HG02759 (cell line): ENCODE measurements around the gene SCN2A.
"Not testable (repeated sequence)": the region's sequence is repeated elsewhere in the genome, so short reads cannot be mapped to it uniquely, and the experiment has no call there.

Source experiments
- ATAC-seq: cut with Tn5 transposase; IDR thresholded peaks from one replicate; pipeline ENCODE4 v1.9.1; 2021; ENCODE audit warnings: mild to moderate bottlenecking, moderate library complexity; ENCODE audit not compliant: unreplicated experiment

The SCN2A gene

DNA sequence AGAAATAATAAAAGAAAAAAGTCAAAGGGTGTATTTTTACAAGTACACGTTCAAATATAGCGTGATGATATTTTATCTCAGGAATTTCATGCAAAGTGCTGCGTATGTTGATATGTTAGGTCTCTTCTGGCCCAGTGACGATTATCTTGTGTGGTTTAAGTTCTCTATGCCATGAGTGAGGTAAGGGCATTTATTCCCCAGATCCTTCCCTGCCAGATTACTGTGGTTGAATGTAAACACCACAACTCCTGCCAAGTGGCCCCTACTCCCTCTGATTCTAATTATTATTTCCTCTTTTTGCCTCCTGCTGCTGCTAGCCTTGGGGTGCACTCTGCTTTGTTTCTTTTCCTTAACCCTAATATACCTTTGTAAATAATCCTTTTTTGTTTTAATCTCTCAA, 12.2 kb downstream of the SCN2A start:
- ATAC-seq, result no peak

DNA sequence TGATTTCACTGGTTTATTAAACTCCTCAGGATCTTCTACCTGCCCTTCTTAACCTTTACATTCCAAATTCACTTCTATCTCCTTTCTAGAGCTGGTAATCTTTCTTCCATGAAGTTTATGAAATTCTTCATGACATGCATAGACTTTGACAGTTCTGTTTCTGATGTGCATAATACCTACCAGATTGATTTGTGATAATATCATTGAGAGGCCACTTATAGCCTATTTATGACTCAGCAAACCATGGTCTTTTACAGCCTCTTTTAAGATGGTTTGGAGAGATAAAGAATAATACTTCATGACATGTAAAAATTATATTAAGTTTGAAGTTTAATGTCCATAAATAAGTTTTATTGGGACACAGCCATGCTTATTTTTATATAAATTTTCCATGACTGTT, 14.0 kb downstream of the SCN2A start:
- ATAC-seq, result no peak

DNA sequence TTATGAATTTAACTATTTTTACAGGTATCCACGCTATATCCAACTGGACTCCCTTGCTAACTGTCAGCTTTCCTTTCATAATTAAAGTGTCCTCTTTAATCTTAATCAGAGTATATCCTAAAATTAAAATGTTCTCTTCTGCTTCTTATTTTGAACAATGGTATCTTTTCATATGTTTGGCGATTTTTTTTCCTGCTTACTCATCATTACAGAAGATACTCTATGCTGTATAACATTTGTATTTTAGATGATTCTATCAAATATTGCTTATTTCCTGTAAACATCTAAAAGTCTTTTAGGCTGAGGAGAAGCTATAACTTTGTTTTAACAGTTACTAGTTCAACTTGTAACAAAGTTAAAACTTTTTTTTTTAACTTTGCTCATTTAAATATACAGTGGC, 17.4 kb downstream of the SCN2A start:
- ATAC-seq, result no peak

DNA sequence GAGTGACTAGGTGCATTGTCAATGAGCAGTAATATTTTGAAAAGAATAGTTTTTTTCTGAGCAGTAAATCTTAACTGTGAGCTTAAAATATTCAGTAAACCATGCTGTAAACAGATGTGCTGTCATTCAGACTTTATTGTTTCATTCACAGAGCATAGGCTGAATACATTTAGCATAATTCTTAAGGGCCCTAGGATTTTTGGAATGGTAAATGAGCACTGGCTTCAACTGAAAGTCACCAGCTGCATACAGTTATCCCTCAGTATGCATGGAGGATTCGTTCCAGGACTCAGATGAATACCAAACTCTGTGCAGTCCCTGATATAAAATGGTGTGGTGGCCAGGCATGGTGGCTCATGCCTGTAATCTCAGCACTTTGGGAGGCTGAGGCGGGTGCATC, 21.1 kb downstream of the SCN2A start:
- not testable (repeated sequence) for ATAC-seq

DNA sequence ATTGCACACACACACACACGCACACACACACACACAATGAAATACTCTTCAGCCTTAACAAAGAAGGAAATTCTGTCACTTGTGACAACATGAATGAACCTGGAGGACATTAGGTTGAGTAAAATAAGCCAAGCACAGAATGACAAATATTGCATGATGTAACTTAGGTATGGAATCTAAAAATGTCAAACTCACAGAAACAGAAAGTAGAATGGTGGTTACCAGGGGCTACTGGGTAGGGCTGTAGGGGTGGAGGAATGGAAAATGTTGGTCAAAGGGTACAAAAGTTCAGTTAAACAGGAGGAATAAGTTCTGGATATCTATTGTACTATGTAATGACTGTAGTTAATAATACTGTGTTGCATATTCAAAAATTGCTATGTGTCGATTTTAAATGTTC, 29.5 kb downstream of the SCN2A start:
- ATAC-seq, result peak; percentile 66

DNA sequence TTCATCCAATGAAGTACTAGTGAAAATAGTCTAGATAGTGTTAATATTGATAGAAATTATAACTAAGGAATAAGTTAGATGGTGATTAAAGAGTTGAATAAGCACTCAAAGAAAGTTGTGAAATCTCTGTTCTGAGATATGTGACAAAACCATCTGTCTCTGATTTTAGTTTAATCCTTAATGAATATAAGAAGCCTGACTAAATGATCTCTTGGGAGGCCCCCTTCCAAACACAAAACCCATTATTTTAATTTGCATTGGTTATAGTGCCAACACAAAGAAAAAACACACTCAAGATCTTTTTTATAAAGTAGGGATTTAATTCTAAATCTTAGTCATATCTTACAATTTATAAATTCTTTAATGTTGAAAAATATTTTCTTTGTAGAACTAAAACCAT, 34.0 kb downstream of the SCN2A start:
- no peak for ATAC-seq

DNA sequence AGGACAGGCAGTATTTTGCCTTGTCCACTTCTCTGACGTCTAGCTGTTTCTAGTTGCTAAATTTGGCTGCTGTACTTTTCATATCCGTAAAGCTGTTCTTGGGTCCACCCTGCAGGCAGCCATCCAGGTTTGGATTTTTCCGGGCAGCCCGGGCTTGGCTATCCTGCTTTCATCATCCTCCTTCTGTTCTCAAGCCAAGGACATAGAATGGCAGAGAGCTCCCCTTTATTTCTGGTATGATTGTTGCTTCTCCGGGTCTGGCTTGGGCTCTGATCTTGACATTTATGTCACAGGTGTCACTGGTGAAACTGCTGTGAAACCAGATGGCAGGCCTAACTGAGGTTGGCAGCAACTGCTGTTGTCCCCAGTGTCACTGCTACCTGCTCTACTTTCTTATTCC, 35.5 kb downstream of the SCN2A start:
- ATAC-seq, result no peak

DNA sequence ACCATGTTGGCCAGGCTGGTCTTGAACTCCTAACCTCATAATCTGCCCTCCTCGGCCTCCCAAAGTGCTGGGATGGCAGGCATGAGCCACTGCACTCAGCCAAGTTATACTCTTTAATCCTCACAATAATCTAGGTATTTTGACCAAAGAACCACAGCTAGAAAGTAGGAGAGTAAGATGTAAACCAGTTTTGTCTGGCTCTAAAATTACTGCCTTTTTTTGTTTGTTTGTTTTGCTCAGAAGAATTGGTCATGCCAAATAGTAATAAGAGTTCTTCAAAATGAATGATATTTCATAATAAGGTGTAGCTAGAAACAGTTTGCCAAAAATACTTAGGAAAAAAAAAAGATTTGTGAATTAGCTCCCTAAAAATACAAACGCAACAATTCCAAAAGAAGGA, 36.7 kb downstream of the SCN2A start:
- no peak for ATAC-seq

DNA sequence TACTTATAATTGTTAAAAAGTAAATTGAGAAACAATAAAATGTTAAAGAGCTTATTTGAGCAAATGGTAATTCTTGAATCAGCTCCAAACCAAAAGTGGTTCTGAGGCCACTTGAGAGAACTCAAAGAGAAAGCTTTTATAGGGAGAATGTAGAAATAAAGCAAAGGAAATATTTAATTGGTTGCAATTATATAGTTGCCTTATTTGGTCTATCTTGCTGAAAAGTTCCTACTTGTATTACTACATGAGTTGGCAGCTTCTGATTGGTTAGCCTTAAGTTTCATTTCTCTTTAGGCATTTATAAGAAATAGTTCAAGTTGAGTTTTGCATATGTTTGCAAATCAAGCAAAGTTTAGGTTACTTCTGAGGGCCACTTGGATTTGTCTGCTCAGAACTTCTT, 38.1 kb downstream of the SCN2A start:
- ATAC-seq, result no peak

DNA sequence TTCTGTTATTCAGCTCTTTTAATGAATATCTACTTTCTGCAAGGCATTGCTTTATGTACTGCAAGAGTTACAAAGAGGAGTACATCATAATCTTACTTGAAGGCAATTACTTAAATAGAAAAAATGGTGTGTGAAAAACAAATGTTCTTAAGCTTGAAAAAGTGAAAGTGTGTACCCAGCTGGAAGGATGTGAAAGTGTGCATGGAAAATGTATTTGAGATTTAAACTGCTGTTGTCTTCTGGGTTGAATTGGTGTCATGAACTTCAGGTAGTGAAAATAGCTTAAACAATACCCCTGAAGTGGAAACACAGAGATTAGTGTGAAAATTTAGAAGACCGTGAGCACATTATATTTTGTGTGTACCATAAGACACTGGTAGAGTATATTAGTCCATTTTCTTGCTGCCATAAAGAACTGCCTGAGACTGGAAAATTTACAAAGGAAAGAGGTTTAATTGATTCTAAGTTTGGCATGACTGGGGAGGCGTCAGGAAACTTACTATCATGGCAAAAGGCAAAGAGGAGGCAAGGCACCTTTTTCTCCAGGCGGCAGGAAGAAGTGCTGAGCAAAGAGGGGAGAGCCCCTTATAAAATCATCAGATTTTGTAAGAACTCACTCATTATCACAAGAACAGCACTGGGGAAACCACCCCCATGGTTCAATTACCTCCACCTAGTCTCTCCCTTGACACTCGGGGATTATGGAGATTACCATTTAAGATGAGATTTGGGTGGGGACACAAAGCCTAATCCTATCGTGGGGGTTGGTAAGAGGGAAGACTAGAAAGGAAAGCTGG, 38.8 kb downstream of the SCN2A start:
- no peak for ATAC-seq

DNA sequence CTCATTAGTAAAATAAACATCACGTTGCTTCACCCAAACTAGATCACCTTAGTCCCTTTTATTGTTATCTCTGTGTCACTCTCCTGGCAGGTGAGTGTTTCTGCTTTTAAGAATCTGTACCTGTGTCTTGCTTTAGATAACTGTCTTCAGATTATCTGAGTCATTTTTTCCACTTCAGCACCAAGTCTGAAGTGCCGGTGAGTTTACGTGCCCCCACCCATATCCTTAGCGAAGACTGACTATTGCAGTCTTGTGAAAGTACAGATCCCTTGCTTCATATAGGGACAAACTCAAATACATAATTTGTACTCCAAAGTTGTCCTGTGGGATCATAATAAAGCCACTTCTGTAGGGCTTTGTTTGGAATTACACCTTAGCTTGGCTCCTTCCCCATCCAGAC, 41.1 kb downstream of the SCN2A start:
- no peak for ATAC-seq

DNA sequence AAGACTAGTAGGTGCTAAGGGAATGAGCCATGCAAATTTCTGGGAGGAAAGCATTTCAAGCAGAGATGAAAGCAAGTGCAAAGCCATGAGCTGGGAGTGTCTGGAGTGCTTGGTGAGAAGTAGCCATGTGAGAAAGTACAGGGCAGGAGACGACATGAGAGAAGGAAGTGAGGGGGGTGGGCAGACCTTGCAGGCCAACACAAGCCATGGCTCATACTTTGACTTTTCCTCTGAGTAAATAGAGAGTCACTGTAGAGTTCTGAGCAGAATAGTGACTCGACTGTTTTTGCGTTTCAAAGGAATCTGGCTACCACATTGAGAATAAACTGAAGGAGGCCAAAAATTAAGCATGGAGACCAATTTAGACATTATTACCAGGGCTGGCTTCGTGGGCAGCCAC, 42.2 kb downstream of the SCN2A start:
- ATAC-seq, result no peak

DNA sequence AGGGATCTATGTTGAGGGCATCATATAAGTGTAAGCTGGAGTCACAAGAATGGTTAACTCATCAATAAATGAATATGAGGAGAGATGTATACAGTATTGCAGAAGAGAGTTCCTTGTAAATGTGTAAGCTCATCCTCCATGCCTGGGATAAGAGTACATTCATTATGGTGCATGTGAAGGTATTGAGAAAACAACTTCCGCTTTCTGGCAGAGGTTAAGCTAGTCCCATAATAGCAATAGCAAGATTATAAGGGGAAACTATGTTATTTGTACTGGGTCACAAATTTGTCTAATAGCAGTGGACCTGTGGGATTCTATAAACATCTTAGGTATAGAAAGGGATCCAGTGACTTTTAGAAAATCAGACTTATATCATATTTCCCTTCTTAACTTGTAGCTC, 44.1 kb downstream of the SCN2A start:
- ATAC-seq, result no peak

DNA sequence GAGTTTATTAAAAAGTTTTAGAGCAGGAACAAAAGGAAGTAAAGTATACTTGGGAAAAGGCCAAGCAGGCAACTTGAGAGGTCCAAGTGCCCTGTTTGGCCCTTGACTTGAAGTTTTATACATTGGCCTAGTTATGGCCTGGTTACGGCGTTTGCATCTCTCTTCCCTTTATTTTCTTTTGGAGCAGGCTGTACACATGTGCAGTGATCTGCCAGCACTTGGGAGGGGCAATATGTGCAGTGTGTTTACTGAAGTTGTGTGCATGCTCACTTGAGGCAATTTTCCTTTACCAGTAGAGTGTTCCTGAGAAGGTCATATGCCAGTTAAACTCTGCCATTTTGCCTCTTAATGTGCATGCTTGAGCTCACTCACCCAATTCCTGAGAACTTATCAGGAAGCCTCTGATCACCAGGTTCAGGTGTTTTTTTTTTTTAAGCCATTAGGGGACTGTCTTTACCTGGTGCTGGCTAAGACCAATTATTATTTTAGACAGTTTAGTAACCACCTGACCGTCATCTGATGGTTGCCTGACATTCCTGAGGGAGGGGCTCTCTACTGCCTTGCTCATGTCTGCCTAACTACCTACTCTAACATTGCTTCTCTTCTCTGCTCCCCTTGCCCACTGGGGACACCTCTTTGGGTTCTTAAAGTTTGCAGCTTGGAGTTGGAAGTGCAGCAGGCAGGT, 48.0 kb downstream of the SCN2A start:
- ATAC-seq, result no peak

DNA sequence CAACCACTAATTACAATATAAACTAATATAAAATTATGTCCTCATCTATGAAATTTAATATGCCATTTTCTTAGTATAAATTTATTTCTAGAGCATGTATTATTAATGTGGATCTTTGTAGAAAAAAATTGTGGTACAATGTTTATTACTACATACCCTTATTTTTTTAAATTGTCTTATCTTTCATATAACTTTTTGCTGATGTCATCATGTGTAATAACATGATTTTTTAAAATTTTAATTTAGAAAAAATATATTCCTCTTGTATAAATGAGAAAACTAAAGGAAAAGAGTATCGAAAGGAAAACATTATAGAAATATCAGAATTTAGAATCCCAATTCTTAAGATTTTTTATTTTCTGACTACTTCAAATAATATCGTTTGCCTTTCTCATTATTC, 49.9 kb downstream of the SCN2A start:
- ATAC-seq, result no peak

DNA sequence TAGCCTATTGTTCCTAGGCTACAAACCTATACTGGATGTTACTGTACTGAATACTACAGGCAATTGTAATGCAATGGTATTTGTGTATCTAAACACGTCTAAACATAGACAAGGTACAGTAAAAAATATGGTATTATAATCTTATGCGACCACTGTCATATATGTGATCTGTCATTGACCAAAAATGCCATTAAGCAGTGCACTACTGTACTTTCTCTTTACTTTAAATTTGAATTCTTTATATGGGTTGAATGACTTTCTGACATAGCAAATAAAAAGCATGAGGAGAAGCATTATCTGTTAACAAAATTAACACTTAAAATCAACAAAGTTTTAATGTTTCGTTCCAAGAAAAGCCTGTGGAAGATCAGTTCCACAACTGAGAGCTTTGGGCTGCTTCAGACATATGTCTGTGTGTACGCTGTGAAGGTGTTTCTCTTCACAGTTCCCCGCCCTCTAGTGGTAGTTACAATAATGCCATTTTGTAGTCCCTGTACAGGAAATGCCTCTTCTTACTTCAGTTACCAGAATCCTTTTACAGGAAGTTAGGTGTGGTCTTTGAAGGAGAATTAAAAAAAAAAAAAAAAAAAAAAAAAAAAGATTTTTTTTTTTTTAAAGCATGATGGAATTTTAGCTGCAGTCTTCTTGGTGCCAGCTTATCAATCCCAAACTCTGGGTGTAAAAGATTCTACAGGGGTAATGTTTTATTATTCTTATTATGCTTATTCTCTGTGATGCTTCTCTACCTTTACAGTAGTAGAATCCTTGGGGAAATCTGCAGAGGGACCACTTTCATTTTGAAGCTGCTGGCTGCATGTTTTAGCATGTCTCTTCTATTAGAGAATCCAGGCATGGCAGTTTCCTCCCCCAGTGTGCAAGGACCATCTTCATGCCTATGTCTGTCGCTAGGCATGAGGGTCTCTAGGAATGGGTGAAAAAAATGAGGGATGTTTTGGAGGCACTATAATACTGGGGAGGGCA, 54.5 kb downstream of the SCN2A start:
- ATAC-seq, result peak; percentile 100

DNA sequence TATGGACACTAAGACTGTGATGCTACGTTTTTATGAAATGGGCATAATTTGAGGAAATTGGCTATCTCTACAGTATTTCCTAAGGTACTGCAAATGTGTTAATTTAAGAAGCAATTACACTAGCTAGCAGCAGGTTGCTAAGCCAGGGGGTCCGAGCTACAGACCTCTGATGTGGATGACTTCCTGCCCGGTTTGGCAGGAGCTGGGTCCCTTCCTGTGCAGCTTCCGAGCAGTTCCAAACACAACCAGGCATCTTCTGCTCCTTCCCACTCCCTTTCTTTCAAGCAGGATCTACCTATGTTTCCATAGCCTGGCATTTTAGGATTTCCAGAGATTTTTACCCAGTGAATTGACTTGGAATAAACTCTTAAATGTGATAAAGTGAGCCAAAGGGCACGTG, 55.7 kb downstream of the SCN2A start:
- no peak for ATAC-seq

DNA sequence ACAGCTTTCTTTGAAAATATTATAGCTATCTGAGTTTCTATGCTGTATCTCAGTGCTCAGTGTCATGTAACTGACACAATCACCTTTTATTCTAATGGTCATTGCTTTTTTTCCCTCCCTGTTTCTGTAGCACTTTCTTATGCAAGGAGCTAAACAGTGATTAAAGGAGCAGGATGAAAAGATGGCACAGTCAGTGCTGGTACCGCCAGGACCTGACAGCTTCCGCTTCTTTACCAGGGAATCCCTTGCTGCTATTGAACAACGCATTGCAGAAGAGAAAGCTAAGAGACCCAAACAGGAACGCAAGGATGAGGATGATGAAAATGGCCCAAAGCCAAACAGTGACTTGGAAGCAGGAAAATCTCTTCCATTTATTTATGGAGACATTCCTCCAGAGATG, 56.4 kb downstream of the SCN2A start:
- no peak for ATAC-seq

DNA sequence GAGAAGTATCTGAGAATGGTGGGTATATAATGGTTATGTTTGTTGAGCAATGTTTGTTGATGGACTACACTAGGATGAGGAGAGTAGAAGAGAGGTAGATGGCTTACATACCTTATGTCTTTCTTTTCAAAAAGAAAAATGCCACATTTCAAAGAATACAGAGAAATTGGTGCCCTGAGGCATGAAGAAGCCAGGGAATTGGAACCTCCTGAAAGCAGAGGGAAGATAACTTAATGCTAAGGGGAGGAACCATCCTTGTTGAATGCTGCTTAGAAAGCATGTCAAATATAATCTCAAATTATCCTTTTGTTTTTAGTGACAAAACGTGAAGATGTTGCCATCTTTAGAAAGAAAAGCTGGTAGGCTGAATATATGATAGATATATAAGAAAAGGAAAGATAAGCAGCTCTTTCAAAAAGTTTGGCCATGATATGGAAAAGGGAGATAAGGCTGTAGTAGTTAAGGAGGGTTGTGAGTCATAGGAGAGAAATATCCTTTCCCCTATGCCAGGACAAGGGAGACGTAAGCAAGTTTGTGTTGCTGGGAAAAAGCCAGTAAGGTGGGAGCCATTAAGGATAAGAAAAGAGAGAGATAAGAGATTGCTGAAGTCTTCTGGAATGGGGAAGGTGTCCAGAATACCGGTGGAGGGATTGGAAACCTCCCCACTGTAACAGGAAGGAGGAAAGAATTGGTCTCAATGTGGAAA, 66.3 kb downstream of the SCN2A start:
- ATAC-seq, result no peak

DNA sequence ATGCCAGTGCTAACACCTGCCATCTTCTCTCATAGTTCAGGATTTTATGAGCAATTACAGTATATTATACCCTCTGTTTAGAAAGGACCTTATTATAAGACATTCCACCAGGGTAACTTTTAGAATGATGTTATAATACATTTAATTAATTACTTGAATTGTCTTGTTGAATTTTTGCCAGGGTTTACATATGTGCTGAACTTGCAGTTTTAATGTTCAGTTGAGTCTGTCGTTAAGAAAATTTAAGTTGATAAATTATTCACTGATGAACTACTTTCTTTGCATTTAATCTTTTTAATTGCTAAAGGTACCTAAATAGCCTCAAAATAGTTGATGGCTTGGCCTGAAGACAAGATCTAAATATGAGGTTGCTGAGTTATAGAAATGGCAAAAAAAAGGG, 68.1 kb downstream of the SCN2A start:
- ATAC-seq, result no peak

DNA sequence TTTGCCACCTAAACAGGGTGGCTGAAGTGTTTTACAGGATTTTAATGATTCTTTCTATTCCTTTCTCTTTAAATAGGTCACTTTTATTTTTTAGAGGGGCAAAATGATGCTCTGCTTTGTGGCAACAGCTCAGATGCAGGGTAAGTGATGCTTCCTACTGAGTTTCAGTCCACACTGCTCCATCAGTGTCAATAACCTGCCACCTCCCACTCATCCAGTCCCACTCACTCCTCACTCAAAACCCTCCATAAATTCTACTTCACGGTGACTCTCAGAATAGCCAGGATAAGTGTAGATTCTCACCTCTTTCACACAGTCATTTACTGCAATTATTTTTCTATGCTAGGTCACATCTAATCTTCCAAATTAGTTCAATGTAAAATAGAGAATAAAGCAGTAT, 72.7 kb downstream of the SCN2A start:
- ATAC-seq, result no peak
